Stimulated activated CD4-positive, alpha-beta T cell treated with anti-CD3 and anti-CD28 coated beads, Interleukin-12 subunit alpha, Interleukin-12 subunit beta, amount 100 ng/mL, for 48 hours (primary cell): Measurements from ENCODE around the gene OSBPL10.
"Not testable (repeated sequence)": the region's sequence is repeated elsewhere in the genome, so short reads cannot be mapped to it uniquely, and the experiment has no call there.

Experiments used
- DNase-seq, 3 donors: peaks; one replicate each; pipeline ENCODE4 v3.0.0-alpha.2; 2020; ENCODE audit warnings: low read depth in 2 of 3, low spot score in 1 of 3

The OSBPL10 gene

GRCh38 chr3:31993843-31994242 lies 12.8 kb upstream of the OSBPL10 start:
- DNase-seq, result no peak

DNA sequence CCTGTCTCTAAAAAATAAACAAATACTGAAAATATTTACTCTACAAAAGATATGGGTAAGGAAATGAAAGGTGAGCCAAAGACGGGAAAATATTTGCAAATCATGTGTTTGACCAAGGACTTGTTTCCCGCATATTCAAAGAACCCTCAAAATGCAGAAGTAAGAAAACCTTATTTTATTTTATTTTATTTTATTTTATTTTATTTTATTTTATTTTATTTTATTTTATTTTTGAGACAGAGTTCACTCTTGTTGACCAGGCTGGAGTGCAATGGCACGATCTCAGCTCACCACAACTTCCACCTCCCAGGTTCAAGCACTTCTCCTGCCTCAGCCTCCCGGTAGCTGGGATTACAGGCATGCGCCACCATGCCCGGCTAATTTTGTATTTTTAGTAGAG lies 11.9 kb upstream of the OSBPL10 start:
- not testable (repeated sequence) for DNase-seq

- DNase-seq, result no peak
Observed at GRCh38 chr3:31988271-31988670, 7.2 kb upstream of the OSBPL10 start.

DNA sequence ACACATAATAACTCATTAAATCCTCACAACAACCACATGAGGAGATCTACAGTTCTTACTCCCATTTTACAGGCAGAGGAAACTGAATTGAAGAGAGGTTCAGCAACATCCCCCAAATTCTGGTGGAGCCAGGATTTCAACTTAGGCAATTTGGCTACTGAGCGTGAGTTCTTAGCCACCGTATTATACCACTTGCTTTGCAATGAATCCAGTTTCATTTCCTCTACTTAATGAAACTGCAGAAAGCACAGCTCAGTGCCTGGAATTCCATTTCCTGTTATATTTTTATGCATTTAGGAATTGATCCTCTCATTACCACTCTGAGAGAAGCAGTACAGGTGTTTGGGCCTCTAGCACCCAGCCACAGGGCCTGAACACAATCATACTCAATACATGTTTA lies 4.8 kb upstream of the OSBPL10 start:
- no peak for DNase-seq

GRCh38 chr3:31984321-31984720 lies 3.3 kb upstream of the OSBPL10 start:
- DNase-seq, result no peak

DNA sequence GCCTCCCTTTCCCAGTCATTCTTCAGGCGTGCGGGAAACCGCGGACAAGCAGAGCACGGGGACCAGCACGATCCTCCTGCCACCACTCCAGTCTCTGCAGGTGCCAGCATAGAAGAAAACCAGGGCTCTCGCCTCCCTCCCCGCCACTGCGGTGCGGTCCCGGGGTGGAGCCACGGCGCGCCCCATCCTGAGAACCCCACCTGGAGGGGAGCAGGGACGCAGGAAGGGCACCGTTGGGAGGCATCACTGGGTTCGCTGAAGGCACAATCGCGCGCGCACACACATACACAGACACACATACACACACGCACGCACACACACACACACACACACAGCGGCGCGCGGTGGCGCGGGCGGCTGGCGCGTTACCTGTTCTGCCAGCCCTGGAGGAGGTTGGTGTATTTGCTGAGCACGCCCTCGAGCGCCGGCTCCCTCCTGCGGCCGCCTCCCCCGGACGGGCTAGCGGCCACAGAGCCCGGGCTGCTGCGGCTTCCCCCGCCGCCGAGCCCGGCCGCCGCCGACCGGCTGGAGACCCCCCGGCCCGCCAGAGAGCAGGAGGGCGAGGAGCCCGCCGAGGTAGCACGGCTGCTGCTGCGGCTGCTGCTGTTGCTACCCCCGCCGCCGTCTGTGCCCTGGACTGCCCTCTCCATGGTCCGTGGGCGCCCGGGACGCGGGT lies 394 bp downstream of the OSBPL10 start:
- DNase-seq, result peak in 2 of 3 donors; percentile 15 to 28

GRCh38 chr3:31979001-31979697 lies 1.9 kb downstream of the OSBPL10 start:
- no peak for DNase-seq

- DNase-seq, result no peak
Observed at GRCh38 chr3:31978553-31978952, 2.5 kb downstream of the OSBPL10 start.

GRCh38 chr3:31977736-31978135 lies 3.3 kb downstream of the OSBPL10 start:
- DNase-seq, result no peak

GRCh38 chr3:31976302-31976701 lies 4.8 kb downstream of the OSBPL10 start:
- DNase-seq, result no peak

GRCh38 chr3:31974964-31975363 lies 6.1 kb downstream of the OSBPL10 start:
- DNase-seq, result no peak

DNA sequence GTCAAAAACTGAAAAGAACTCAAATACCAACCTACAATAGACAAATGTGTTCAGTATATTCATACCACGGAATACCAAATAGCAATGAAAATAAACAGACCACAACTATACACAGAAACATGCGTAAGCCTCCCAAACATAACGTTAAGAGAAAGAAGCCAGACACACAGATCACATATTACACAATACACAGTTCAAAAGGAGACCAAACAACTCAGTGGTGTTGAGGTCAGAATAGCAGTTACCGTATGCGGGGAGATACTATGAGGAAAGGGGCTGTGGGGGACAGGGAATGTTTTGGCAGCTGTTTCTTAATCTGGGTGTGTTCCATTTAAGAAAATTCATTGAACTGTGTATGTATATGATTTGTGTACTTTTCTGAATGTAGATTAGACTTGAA lies 6.6 kb downstream of the OSBPL10 start:
- no peak for DNase-seq

GRCh38 chr3:31973837-31974236 lies 7.2 kb downstream of the OSBPL10 start:
- no peak for DNase-seq

DNA sequence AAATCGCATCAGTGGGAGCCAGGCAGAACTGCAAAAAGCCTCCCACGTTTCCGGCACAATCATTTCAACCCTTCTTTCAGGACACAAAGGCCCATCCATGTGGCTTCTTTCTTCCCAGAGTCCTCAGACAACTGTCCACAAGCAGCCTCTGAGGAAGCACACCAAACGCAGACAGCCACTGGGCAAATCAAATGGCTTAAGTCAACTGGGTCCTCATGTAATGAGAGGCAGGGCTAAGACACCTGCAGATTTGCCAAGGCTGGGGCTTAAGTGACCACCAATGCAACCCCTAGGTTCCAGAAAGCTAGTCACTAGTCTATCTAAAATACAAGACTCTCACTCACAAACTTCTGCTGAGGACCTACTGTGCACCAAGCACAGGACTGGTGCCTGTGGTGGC lies 8.0 kb downstream of the OSBPL10 start:
- DNase-seq, result no peak

DNA sequence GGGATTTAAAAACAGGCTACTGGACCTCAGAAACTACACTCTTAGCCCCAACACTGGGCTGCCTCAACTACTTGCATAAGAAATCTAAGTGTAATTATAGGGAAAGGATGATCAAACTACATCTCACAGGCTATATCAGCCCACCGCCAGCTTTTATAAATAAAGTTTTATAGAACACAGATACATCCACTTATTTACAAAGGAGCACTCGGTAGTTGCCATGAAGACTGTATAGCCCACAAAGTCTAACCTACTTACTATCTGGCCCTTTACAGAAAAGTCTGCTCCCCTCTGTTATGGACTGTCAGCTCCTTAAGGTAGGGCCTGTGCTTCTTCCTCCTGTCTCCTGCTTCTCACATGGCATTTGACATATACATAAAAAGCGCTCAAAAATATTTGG lies 9.5 kb downstream of the OSBPL10 start:
- no peak for DNase-seq

- no peak for DNase-seq
Observed at GRCh38 chr3:31968927-31969418, 12.1 kb downstream of the OSBPL10 start.

DNA sequence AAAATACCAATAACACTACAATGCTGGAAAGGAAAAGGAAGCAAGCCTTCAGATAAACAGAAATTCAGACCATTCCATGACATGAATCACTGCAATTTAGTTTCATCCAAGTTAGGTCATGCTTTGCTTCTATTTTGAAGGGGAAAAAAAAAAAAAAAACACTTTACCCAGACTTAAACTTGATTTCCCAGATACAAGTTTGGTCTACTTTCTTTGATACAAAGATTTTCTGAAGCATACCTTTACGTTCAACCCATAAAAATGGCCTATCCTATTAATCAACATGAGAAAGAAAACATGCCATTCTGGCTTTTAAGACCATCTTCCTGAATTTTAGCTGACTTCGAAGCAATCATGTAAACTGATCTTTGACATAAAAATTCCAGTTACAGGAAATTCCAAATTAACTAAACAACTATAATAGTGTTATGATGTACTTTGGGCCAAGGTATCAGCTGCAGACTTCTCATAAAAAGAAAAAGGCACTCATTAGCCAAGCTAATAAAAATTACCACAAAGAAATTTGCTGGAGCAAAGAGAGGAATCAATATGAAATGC lies 12.6 kb downstream of the OSBPL10 start:
- no peak for DNase-seq

DNA sequence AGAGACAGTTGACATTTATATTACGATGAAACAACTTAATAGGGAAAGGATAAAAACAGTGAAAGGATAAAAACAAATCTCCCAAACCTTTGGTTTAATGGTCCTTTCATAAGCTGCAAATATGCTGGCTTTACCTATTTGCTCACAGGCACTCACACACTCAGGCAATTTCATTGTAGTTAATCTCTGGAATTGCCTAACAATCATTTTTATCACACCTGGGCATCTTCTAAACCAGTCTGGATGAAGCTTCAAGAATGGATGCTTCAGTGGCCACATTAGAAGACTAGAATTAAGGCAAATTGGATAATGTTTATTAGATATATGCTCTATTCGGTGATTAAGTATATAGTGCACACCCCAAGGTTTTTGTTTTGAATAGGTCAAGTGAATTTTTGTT lies 13.5 kb downstream of the OSBPL10 start:
- DNase-seq, result no peak

DNA sequence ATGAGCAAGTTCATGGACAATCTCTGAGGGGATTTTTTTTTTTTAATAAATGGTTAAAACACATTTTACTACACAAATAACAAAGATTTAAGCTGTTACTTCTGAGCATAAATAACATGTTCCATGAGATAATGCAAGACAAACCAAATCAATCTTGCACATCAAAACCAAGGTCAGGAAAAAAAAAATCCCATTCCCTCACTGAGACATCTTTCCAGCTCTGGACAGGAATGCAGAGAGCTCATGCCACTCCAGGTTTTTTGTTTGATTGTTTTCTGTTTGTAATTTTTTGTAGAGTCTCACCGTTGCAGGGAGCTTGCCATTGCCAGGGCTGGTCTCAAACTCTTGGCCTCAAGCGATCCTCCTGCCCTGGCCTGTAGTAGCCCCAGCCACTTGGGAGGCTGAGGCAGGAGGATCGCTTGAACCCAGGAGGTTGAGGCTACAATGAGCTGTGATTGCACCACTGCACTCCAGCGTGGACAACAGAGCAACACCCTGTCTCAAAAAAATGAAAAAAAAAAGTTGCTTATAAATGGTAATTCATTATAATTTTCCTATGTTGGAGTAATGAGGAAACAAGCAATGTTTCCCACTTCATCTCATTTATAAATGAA lies 14.0 kb downstream of the OSBPL10 start:
- DNase-seq, result no peak

- DNase-seq, result no peak
Observed at GRCh38 chr3:31962801-31963205, 18.3 kb downstream of the OSBPL10 start.

DNA sequence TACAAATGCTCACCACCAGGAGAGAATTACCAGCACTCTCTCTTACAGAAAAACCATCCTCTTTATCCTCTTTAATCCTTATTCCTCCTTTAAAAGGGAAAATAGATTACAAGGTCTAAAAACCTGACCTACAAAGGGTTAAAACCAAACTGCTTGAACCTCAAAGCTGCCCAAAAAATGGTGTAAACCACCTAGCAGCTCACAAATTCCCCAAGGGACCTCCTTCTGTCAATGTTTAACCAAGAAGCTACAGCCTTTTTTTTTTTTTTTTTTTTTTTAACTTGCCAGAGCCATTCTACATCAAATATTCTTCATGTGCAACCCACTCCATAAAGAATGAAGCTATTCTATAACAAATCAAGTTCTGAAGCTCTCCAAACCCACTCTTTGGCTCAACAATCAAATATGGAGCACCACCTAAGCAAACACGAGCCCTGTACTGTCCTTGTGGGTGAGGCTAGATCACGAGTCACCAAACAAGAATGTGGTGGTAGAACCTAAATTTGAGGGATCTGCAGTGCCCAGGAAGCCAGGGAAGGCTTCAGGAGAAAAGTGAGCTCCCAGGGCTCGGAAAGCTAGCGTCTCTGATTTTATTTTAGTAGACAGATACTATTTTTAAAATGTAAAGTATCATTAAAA lies 20.1 kb downstream of the OSBPL10 start:
- DNase-seq, result no peak
